Erythroblast (primary cell): ENCODE results near the gene MRE11.
"Not testable (repeated sequence)": the region's sequence is repeated elsewhere in the genome, so short reads cannot be mapped to it uniquely, and the experiment has no call there.

Experiments used
- DNase-seq, 2 experiments: peaks; one replicate each; lab custom pipeline; 2025; lab: John Stamatoyannopoulos, UW
- GATA1 ChIP-seq: IDR thresholded peaks from 2 replicates; pipeline ENCODE4 v1.6.1; 2011; ENCODE audit warnings: low read depth, mild to moderate bottlenecking, control low read depth, low read length, moderate library complexity
- POLR2A ChIP-seq: IDR thresholded peaks from 2 replicates; pipeline ENCODE4 v1.6.1; 2011; ENCODE audit warnings: mild to moderate bottlenecking, low read length

Gene MRE11

DNA sequence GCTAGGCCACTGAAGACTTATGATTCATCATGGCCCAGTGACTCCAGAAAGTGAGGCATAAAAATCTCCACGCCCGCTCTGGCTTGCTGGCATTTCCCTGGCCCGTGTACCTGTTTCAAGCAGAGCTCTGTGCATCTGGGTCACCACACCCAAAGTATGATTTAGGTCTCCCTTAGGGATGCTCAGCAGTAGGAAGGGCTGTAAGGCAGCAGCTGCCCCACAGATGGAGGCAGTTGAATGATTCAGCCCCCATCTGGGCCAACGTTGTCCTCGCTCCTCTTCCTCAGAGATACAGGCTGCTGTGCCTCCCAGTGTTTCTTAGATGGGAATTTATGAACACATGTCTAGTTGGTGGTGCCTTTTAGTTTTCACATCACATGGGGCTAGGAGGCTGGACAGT is 114.0 kb downstream of the MRE11 start:
- TF ChIP-seq POLR2A (no peak), GATA1 (no peak)
- DNase-seq, result no peak

DNA sequence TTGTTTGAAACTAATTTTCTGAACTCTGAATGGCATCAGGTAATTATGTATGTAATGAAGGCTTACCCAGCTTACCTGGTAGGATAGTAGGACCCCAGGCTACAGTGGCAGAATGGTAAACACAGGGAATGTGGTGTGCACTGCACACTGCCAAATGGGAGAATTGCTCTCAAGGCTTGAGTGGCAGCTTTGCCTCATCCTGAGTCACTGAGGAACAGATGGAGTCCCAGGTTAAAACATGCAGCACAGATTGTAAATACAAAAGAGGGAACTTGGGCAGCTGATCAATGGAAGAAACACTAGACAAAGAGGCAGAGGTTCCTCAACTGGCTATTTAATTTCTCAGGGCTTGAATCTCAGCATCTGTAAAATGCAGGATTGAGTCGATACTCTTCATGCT is 116.8 kb downstream of the MRE11 start:
- no peak for DNase-seq
- TF ChIP-seq GATA1 (no peak), POLR2A (no peak)

DNA sequence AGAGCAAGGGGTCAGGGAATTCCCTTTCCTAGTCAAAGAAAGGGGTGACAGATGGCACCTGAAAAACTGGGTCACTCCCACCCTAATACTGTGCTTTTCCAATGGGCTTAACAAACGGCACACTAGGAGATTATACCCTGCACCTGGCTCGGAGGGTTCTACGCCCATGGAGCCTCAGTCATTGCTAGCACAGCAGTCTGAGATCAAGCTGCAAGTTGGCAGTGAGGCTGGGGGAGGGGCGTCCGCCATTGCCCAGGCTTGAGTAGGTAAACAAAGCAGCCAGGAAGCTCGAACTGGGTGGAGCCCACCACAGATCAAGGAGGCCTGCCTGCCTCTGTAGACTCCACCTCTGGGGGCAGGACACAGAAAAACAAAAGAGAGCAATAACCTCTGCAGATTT is 123.1 kb downstream of the MRE11 start:
- DNase-seq, result not testable (repeated sequence)
